Kidney epithelial cell (primary cell): ENCODE results near the gene ZC3H18. TPM values are rescaled to one million over a fixed set of nuclear protein-coding genes. Genes with fewer than 3 reads are reported as not detected.

Experiments used
- DNase-seq: peaks from one replicate; pipeline ENCODE4 v3.0.0-alpha.2; 2010; ENCODE audit warnings: low read depth
- H3K27me3 ChIP-seq: 2 replicates; pipeline ENCODE4 v1.6.0; 2011; ENCODE audit warnings: low read length; ENCODE audit not compliant: control insufficient read depth, insufficient read depth
- H3K36me3 ChIP-seq: 2 replicates; pipeline ENCODE4 v1.5.1; 2011; ENCODE audit warnings: low read length; ENCODE audit not compliant: control insufficient read depth, insufficient read depth
- H3K4me3 ChIP-seq: 2 replicates; pipeline ENCODE4 v1.5.1; 2011; ENCODE audit warnings: low read depth, mild to moderate bottlenecking, control low read depth, low read length
- CTCF ChIP-seq: IDR thresholded peaks from 2 replicates; pipeline ENCODE4 v1.5.1; 2011; ENCODE audit warnings: mild to moderate bottlenecking, moderate library complexity, low read length, control low read depth, inconsistent platforms; ENCODE audit not compliant: insufficient read depth, poor library complexity, severe bottlenecking
- total RNA-seq: library from RNA; depleted of rRNA; stranded (reverse); fragments of >200 nt; gene quantifications from 2 replicates; pipeline ENCODE4 v1.2.3, GENCODE V29; 2015

The ZC3H18 gene
- total RNA-seq, 1 donor from 2014 or later: 20.2 TPM

DNA sequence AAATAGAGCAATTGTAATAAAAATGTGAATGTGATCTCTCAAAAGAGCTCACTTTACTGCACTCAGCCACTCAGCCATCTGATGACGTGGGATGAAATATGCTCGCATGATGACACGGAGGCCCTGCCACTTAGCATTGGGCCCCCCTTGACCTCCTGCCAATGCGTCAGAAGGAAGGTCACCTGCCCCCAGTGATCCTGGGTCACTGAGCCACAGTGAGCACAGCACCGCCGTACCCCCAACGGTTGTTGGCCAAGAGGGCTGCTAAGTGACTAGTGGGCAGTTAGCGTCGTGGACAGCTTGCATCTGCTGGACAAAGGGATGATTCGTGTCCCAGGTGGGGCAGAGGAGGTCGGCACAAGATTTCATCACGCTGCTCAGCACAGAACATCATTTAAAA, 22.9 kb downstream of the ZC3H18 start:
- DNase-seq: no peak
- H3K36me3 ChIP-seq: peaks cover 1% of the 10 kb centered on the region
- no peak for TF ChIP-seq CTCF
- H3K27me3 ChIP-seq: no peaks in the 10 kb centered on the region
- no peak overlapping the region for H3K4me3 ChIP-seq

- TF ChIP-seq CTCF: no peak
- Histone ChIP-seq H3K4me3 (no peak overlapping the region), H3K27me3 (no peaks in the 10 kb centered on the region), H3K36me3 (peaks cover 1% of the 10 kb centered on the region)
- no peak for DNase-seq
Observed at GRCh38 chr16:88593489-88593888, 23.3 kb downstream of the ZC3H18 start.

- no peak for DNase-seq
- H3K4me3 ChIP-seq: no peak overlapping the region
- H3K36me3 ChIP-seq: peaks cover 1% of the 10 kb centered on the region
- TF ChIP-seq CTCF: no peak
- no peaks in the 10 kb centered on the region for H3K27me3 ChIP-seq
Observed at GRCh38 chr16:88593910-88594309, 23.7 kb downstream of the ZC3H18 start.

- TF ChIP-seq CTCF: no peak
- Histone ChIP-seq H3K27me3 (no peaks in the 10 kb centered on the region), H3K36me3 (peaks cover 4% of the 10 kb centered on the region), H3K4me3 (no peak overlapping the region)
- no peak for DNase-seq
Observed at GRCh38 chr16:88595101-88595500, 24.9 kb downstream of the ZC3H18 start.

GRCh38 chr16:88595921-88596320, 25.7 kb downstream of the ZC3H18 start:
- Histone ChIP-seq H3K4me3 (no peak overlapping the region), H3K36me3 (peaks cover 4% of the 10 kb centered on the region), H3K27me3 (no peaks in the 10 kb centered on the region)
- TF ChIP-seq CTCF: no peak
- DNase-seq: no peak

DNA sequence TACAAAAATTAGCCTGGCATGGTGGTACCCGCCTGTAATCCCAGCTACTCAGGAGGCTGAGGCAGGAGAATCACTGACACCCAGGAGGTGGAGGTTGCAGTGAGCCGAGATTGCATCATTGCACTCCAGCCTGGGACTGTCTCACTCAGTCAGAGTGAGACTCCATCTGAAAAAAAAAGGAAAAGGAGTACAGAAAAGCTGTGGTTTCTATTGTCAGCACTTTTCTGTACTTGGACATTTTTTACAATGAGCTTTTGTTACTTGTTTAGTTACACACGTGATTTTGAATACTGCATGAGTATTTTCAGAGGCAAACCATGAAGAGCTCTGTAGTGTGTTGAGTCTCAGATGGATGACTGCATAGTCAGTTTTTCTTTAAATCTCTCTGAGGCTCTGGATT, 26.3 kb downstream of the ZC3H18 start:
- TF ChIP-seq CTCF: no peak
- no peak for DNase-seq

More for the DNA sequence above, 26.3 kb downstream of the ZC3H18 start:
- peaks cover 4% of the 10 kb centered on the region for H3K36me3 ChIP-seq
- H3K27me3 ChIP-seq: no peaks in the 10 kb centered on the region
- no peak overlapping the region for H3K4me3 ChIP-seq
